Endothelial cell of umbilical vein (primary cell): ENCODE results near the gene NTRK2. TPM values are rescaled to one million over a fixed set of nuclear protein-coding genes. Genes with fewer than 3 reads are reported as not detected.

Experiments
- BruUV-seq: library from RNA; stranded (reverse); fragments of 400-500 nt; replicated peaks from 2 replicates; lab custom pipeline; 2021; lab: Mats Ljungman, UMichigan
- CTCF ChIA-PET: fragments of 300-600, 350-600 bp; sonication (Branson Sonifier 250); formaldehyde crosslinking; loops from one replicate; lab custom pipeline; 2021; ENCODE audit warnings: antibody characterized with exemption, inconsistent platforms; lab: Charles Lee
- POLR2A ChIA-PET: fragments of 300-600, 350-600 bp; sonication (Branson Sonifier 250); formaldehyde crosslinking; loops from one replicate; lab custom pipeline; 2021; ENCODE audit warnings: antibody characterized with exemption, inconsistent platforms; lab: Charles Lee
- DNase-seq: peaks from one replicate; pipeline ENCODE4 v3.0.0-alpha.2; 2011; ENCODE audit warnings: low read depth, low spot score
- FAIRE-seq: peaks from 2 replicates; lab custom pipeline; 2011; peaks lifted over from hg19 to GRCh38; lab: Jason Lieb, UNC
- H2AFZ ChIP-seq: 2 replicates; pipeline ENCODE4 v1.6.0; 2012; ENCODE audit warnings: low read depth, low read length, control low read depth, inconsistent platforms
- H3K27ac ChIP-seq: 2 replicates; pipeline ENCODE4 v1.5.1; 2011; ENCODE audit warnings: low read depth, mild to moderate bottlenecking, control low read depth, low read length, moderate library complexity; ENCODE audit not compliant: insufficient read depth
- H3K27me3 ChIP-seq, 2 experiments: 2 replicates each; pipeline versions ENCODE4 v1.6.0 to v1.6.1; 2011; ENCODE audit warnings: low read length in 2 of 2, mixed read lengths in 1 of 2; ENCODE audit not compliant: control insufficient read depth in 2 of 2, insufficient read depth in 2 of 2
- H3K36me3 ChIP-seq, 2 experiments: 2 replicates in 1 of 2; 3 replicates in 1 of 2; pipeline ENCODE4 v1.5.1; 2011; ENCODE audit warnings: low read length in 2 of 2, mild to moderate bottlenecking in 1 of 2, moderate library complexity in 1 of 2; ENCODE audit not compliant: control insufficient read depth in 2 of 2, insufficient read depth in 2 of 2; ENCODE audit errors: extremely low read depth in 1 of 2
- H3K4me1 ChIP-seq: 3 replicates; pipeline ENCODE4 v1.5.1; 2011; ENCODE audit warnings: mild to moderate bottlenecking, low read length; ENCODE audit not compliant: control insufficient read depth, insufficient read depth; ENCODE audit errors: extremely low read depth
- H3K4me2 ChIP-seq: 2 replicates; pipeline ENCODE4 v1.6.1; 2011; ENCODE audit warnings: low read length, control low read depth, mixed read lengths; ENCODE audit not compliant: insufficient read depth
- H3K4me3 ChIP-seq, 3 experiments: fragments of 200-600 bp in 1 of 3; sonication (generic), shearing (Covaris generic) in 1 of 3; replicated peaks in 1 of 3; 2 replicates each; pipeline ENCODE4 v1.5.1; 2011 to 2016; ENCODE audit warnings: control low read depth in 3 of 3, low read length in 3 of 3, mild to moderate bottlenecking in 2 of 3, inconsistent platforms in 1 of 3, low read depth in 1 of 3, moderate library complexity in 1 of 3; ENCODE audit not compliant: insufficient read depth in 1 of 3
- H3K79me2 ChIP-seq: 2 replicates; pipeline ENCODE4 v1.6.0; 2012; ENCODE audit warnings: low read length, inconsistent platforms; ENCODE audit not compliant: control insufficient read depth, insufficient read depth
- H3K9ac ChIP-seq: replicated peaks from 2 replicates; pipeline ENCODE3; 2011; ENCODE audit warnings: low read length, control low read depth; ENCODE audit not compliant: insufficient read depth; ENCODE audit errors: extremely low read depth
- H3K9me1 ChIP-seq: replicated peaks from 3 replicates; pipeline ENCODE4 v1.6.0; 2011; ENCODE audit warnings: mild to moderate bottlenecking, low read length; ENCODE audit not compliant: control insufficient read depth, insufficient read depth; ENCODE audit errors: extremely low read depth
- H3K9me3 ChIP-seq: replicated peaks from 2 replicates; pipeline ENCODE4 v1.5.1; 2012; ENCODE audit warnings: low read length, inconsistent platforms; ENCODE audit not compliant: control insufficient read depth, insufficient read depth
- H4K20me1 ChIP-seq: replicated peaks from 2 replicates; pipeline ENCODE3; 2011; ENCODE audit warnings: mild to moderate bottlenecking, low read length; ENCODE audit not compliant: control insufficient read depth, insufficient read depth; ENCODE audit errors: extremely low read depth
- EZH2 ChIP-seq: IDR thresholded peaks from 2 replicates; pipeline ENCODE4 v1.6.1; 2012; ENCODE audit warnings: borderline replicate concordance, low read depth, mild to moderate bottlenecking, moderate library complexity, low read length, inconsistent platforms; ENCODE audit not compliant: severe bottlenecking
- FOS ChIP-seq: IDR thresholded peaks from 2 replicates; pipeline ENCODE4 v1.6.1; 2011; ENCODE audit warnings: mild to moderate bottlenecking, low read length, moderate library complexity, borderline replicate concordance; ENCODE audit not compliant: insufficient read depth
- GATA2 ChIP-seq: IDR thresholded peaks from 2 replicates; pipeline ENCODE4 v1.7.0; 2011; ENCODE audit warnings: low read depth, mild to moderate bottlenecking, moderate library complexity, mixed read lengths, low read length; ENCODE audit not compliant: insufficient read length, insufficient read depth
- JUN ChIP-seq: IDR thresholded peaks from 2 replicates; pipeline ENCODE4 v1.6.1; 2011; ENCODE audit warnings: borderline replicate concordance, low read depth; ENCODE audit not compliant: insufficient read length, insufficient read depth
- MYC ChIP-seq: IDR thresholded peaks from one replicate; pipeline ENCODE4 v1.6.1; 2011; ENCODE audit warnings: mild to moderate bottlenecking, low read depth, low read length
- POLR2A ChIP-seq: IDR thresholded peaks from 2 replicates; pipeline ENCODE4 v1.6.1; 2012; ENCODE audit warnings: low read depth, mild to moderate bottlenecking, control low read depth, low read length
- POLR2AphosphoS5 ChIP-seq: IDR thresholded peaks from 2 replicates; pipeline ENCODE4 v1.6.1; 2012; ENCODE audit warnings: low read depth, mild to moderate bottlenecking, control low read depth, low read length, moderate library complexity; ENCODE audit not compliant: insufficient read depth
- dilution Hi-C: fragments of 300-500 bp; cut with MboI; formaldehyde crosslinking; loops from one replicate; pipeline ENCODE4 v1.15.0; 2019; ENCODE audit warnings: low sequenced_read_pairs; ENCODE audit not compliant: extremely low pct_ligation_motif_present
- intact Hi-C: fragments of 100-400 bp; cut with micrococcal nuclease; formaldehyde crosslinking; loops from one replicate; pipeline ENCODE4 v1.10.0; 2022
- polyA plus RNA-seq, 4 experiments: library from polyadenylated mRNA; depleted of rRNA in 3 of 4; stranded (reverse) in 3 of 4; unstranded in 1 of 4; fragments of >200 nt; gene quantifications; 2 replicates each; pipeline versions ENCODE4 v1.2.1 to v1.2.3, GENCODE V29; 2011 to 2012; ENCODE audit warnings: missing spikeins in 1 of 4
- total RNA-seq: library from RNA; stranded (reverse); gene quantifications from 2 replicates; pipeline ENCODE4 v1.2.3, GENCODE V29; 2021
- TF ChIP-seq, protein P1 (sequence below): IDR thresholded peaks from 2 replicates; pipeline ENCODE4 v1.6.1; 2011; ENCODE audit not compliant: insufficient read depth, insufficient read length
- TF ChIP-seq, protein P2 (sequence below), 2 donors: IDR thresholded peaks; 1 replicate in 1 of 2; 2 replicates in 1 of 2; pipeline ENCODE4 v1.5.1; 2011; ENCODE audit warnings: low read length in 2 of 2, mild to moderate bottlenecking in 2 of 2, moderate library complexity in 2 of 2, control low read depth in 1 of 2, inconsistent platforms in 1 of 2, low read depth in 1 of 2; ENCODE audit not compliant: insufficient read depth in 1 of 2; ENCODE audit errors: extremely low read depth in 1 of 2

Gene NTRK2
- total and polyA plus RNA-seq, 2 donors (not counting 3 experiments of a cell fraction or from before 2014, with no cell fraction given), result 0.01 to 0.13 TPM

DNA sequence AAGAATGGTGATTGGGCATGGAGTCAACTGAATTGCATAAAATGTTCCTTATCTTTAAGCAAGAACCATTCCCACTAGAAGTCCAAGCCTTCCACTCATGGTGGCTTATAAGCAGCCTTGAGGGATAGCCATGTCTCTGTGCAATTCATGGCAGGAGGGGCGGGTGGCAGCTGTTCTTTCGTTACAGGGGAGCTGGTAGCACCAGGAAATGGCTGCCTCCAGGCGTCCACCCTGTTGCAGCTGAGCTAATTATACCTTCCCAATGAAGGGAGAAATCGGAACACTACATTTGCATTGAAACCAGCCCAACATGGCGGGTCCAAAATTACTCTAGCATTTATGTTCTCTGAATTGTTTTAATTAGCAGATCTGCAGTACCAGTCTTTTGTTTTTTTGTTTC is 289.8 kb downstream of the NTRK2 start:
- intact Hi-C loops, result no loop called here

More for the DNA sequence above, 289.8 kb downstream of the NTRK2 start:
- Histone ChIP-seq H3K9ac (no peak overlapping the region), H3K27ac (no peak overlapping the region), H3K9me3 (no peaks in the 10 kb centered on the region), H3K4me1 (no peaks in the 10 kb centered on the region), H2AFZ (no peak overlapping the region), H3K36me3 (no peaks in the 10 kb centered on the region), H3K4me2 (no peak overlapping the region), H4K20me1 (no peaks in the 10 kb centered on the region), H3K4me3 (no peak overlapping the region), H3K79me2 (no peaks in the 10 kb centered on the region), H3K9me1 (no peaks in the 10 kb centered on the region), H3K27me3 (no peaks in the 10 kb centered on the region)
- no TSS peak for BruUV-seq
- CTCF ChIA-PET, result interaction anchor here (1.4 kb wide), 1 partner anchor 262 kb away, joined by 4 read pairs; no protein-coding TSS in a partner anchor
- dilution Hi-C loops, result no loop called here
- POLR2A ChIA-PET, result no interaction called here
- TF ChIP-seq EZH2 (no peak), JUN (no peak), POLR2A (no peak), POLR2AphosphoS5 (no peak), GATA2 (no peak), FOS (no peak), MYC (no peak)
- TF ChIP-seq, protein P1, sequence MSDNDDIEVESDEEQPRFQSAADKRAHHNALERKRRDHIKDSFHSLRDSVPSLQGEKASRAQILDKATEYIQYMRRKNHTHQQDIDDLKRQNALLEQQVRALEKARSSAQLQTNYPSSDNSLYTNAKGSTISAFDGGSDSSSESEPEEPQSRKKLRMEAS, result no peak
- TF ChIP-seq, protein P2, sequence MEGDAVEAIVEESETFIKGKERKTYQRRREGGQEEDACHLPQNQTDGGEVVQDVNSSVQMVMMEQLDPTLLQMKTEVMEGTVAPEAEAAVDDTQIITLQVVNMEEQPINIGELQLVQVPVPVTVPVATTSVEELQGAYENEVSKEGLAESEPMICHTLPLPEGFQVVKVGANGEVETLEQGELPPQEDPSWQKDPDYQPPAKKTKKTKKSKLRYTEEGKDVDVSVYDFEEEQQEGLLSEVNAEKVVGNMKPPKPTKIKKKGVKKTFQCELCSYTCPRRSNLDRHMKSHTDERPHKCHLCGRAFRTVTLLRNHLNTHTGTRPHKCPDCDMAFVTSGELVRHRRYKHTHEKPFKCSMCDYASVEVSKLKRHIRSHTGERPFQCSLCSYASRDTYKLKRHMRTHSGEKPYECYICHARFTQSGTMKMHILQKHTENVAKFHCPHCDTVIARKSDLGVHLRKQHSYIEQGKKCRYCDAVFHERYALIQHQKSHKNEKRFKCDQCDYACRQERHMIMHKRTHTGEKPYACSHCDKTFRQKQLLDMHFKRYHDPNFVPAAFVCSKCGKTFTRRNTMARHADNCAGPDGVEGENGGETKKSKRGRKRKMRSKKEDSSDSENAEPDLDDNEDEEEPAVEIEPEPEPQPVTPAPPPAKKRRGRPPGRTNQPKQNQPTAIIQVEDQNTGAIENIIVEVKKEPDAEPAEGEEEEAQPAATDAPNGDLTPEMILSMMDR (IDR thresholded peaks at IDR 0.05; ENCODE audit: extremely low read depth in 1 of 2, insufficient read depth in 1 of 2, low read depth in 1 of 2, low read length in 2 of 2), result no peak
- DNase-seq, result no peak
- no peak for FAIRE-seq
